ENCODE results near the gene HOXA13. TPM values are rescaled to one million over a fixed set of nuclear protein-coding genes. Genes with fewer than 3 reads are reported as not detected.
A peak's percentile ranks its signal among the peaks of the same experiment; 100 is the strongest.

Gene HOXA13
- polyA plus RNA-seq, 1 of the 3 experiments (the other 2 are of a cell fraction): not detected

GRCh38 chr7:27158436-27159265, 41.2 kb downstream of the HOXA13 start:
- no peak overlapping the region for H3K4me3 ChIP-seq (ENCODE audit: low read depth in 2 of 2, low read length in 1 of 2)
- DNase-seq: no peak
- no peaks in the 10 kb centered on the region for H3K79me2 ChIP-seq (ENCODE audit: insufficient read depth)

GRCh38 chr7:27157702-27158431, 42.0 kb downstream of the HOXA13 start:
- no peaks in the 10 kb centered on the region for H3K36me3 ChIP-seq (replicated peaks in 1 of 2; ENCODE audit: control insufficient read depth in 1 of 2, insufficient read depth in 2 of 2, low read length in 1 of 2)
- no peaks in the 10 kb centered on the region for H3K79me2 ChIP-seq (ENCODE audit: insufficient read depth)
- CTCF ChIA-PET: interaction anchor here (0.6 to 11.7 kb wide), 8 partner anchors 10 to 1265 kb away, joined by 3 to 270 read pairs (median 6); partner anchors contain the start of genes HOXA11, HOXA3, HOXA5 and HOXA6
- peaks cover 5% of the 10 kb centered on the region for H3F3A ChIP-seq (replicated peaks; ENCODE audit: insufficient read depth)
- peaks cover 6% of the 10 kb centered on the region; the same call in 1 of the 2 replicates for H4K20me1 ChIP-seq (ENCODE audit: insufficient read depth)
- POLR2A ChIA-PET: no interaction called here
- H3K27ac ChIP-seq (ENCODE audit: low read depth in 2 of 2, low read length in 1 of 2): no peak overlapping the region
- no peak for DNase-seq
- H3K27me3 ChIP-seq (ENCODE audit: insufficient read depth): peaks cover 91% of the 10 kb centered on the region
- no peak overlapping the region for H3K4me3 ChIP-seq (ENCODE audit: low read depth in 2 of 2, low read length in 1 of 2)
- H3K4me2 ChIP-seq: no peak overlapping the region
- WGBS (ENCODE audit: low lambda C conversion rate): 38% methylated on average over 29 of the region's 30 CpGs
- H2AFZ ChIP-seq (ENCODE audit: low read depth): no peak overlapping the region
- 0 out of 2 replicates have a peak, but pooled peaks have one; percentile 23 for TF ChIP-seq EZH2phosphoT487 (IDR thresholded peaks at IDR 0.05; ENCODE audit: borderline replicate concordance, low read depth)
- no peak for TF ChIP-seq TCF12 (IDR thresholded peaks at IDR 0.05)
- no peaks in the 10 kb centered on the region for H3K9me2 ChIP-seq
- peaks cover 0 to 8% of the 10 kb centered on the region in 2 experiments; a peak in 1 of 4 replicates for H3K4me1 ChIP-seq (ENCODE audit: control insufficient read depth in 1 of 2, insufficient read depth in 2 of 2, low read depth in 1 of 2, low read length in 1 of 2)
- H3K9ac ChIP-seq: no peak overlapping the region
- H3K9me3 ChIP-seq: no peaks in the 10 kb centered on the region

More at GRCh38 chr7:27158436-27159265, 41.2 kb downstream of the HOXA13 start:
- Histone ChIP-seq H3K9ac (no peak overlapping the region), H3K27ac (ENCODE audit: low read depth in 2 of 2, low read length in 1 of 2) (no peak overlapping the region), H3K9me3 (no peaks in the 10 kb centered on the region), H4K20me1 (ENCODE audit: insufficient read depth) (peaks cover 6% of the 10 kb centered on the region; the same call in 1 of the 2 replicates), H3K36me3 (replicated peaks in 1 of 2; ENCODE audit: control insufficient read depth in 1 of 2, insufficient read depth in 2 of 2, low read length in 1 of 2) (no peaks in the 10 kb centered on the region), H3K27me3 (ENCODE audit: insufficient read depth) (peaks cover 91% of the 10 kb centered on the region), H3K9me2 (no peaks in the 10 kb centered on the region), H3K4me1 (ENCODE audit: control insufficient read depth in 1 of 2, insufficient read depth in 2 of 2, low read depth in 1 of 2, low read length in 1 of 2) (peaks cover 0 to 8% of the 10 kb centered on the region in 2 experiments; a peak in 1 of 4 replicates), H3K4me2 (no peak overlapping the region), H2AFZ (ENCODE audit: low read depth) (no peak overlapping the region), H3F3A (replicated peaks; ENCODE audit: insufficient read depth) (peaks cover 10% of the 10 kb centered on the region)
- ChIA-PET POLR2A (no interaction called here), CTCF (interaction anchor here (0.5 to 11.7 kb wide), 9 partner anchors 10 to 1265 kb away, joined by 3 to 270 read pairs (median 5); partner anchors contain the start of genes HOXA3, HOXA5 and HOXA6)
- WGBS (ENCODE audit: low lambda C conversion rate): 40% methylated on average over 31 of the region's 35 CpGs
- peak; percentile 35; the same call in 1 of the 2 replicates for TF ChIP-seq EZH2phosphoT487 (IDR thresholded peaks at IDR 0.05; ENCODE audit: borderline replicate concordance, low read depth)
- no peak for TF ChIP-seq PBX3 (IDR thresholded peaks at IDR 0.05)

- TF ChIP-seq SMC3 (IDR thresholded peaks at IDR 0.05; ENCODE audit: low read depth, low read length): no peak
- no peak for TF ChIP-seq RXRA (IDR thresholded peaks at IDR 0.05; ENCODE audit: borderline replicate concordance, low read depth)
- TF ChIP-seq MXI1 (IDR thresholded peaks at IDR 0.05; ENCODE audit: low read depth, low read length): no peak
- no peak for TF ChIP-seq TCF12 (IDR thresholded peaks at IDR 0.05)
- no peak for TF ChIP-seq RFX5 (IDR thresholded peaks at IDR 0.05; ENCODE audit: low read length)
- TF ChIP-seq SIN3A (IDR thresholded peaks at IDR 0.05; ENCODE audit: borderline replicate concordance, low read depth, low read length): no peak
- TF ChIP-seq EZH2phosphoT487 (IDR thresholded peaks at IDR 0.05; ENCODE audit: borderline replicate concordance, low read depth): no peak
- TF ChIP-seq MEF2A (IDR thresholded peaks at IDR 0.05; ENCODE audit: borderline replicate concordance, low read depth): no peak
- TF ChIP-seq USF1 (IDR thresholded peaks at IDR 0.05; ENCODE audit: borderline replicate concordance, low read depth): no peak
- TF ChIP-seq YY1 (IDR thresholded peaks at IDR 0.05; ENCODE audit: low read depth): no peak
- TF ChIP-seq RCOR1 (IDR thresholded peaks at IDR 0.05; ENCODE audit: low read length): no peak
- no peak for TF ChIP-seq FOXJ3 (CRISPR knock-in tag; IDR thresholded peaks at IDR 0.05)
- TF ChIP-seq EP300 (IDR thresholded peaks at IDR 0.05; ENCODE audit: borderline replicate concordance in 1 of 2, low read depth in 1 of 2, low read length in 1 of 2): no peak
- no peak for TF ChIP-seq NRF1 (IDR thresholded peaks at IDR 0.05; ENCODE audit: low read depth, low read length)
- no peaks in the 10 kb centered on the region for H3K79me2 ChIP-seq (ENCODE audit: insufficient read depth)
- no peak overlapping the region for H3K9ac ChIP-seq
- H3K9me3 ChIP-seq: no peaks in the 10 kb centered on the region
- peaks cover 6% of the 10 kb centered on the region; the same call in 1 of the 2 replicates for H4K20me1 ChIP-seq (ENCODE audit: insufficient read depth)
- no peak overlapping the region for H3K4me3 ChIP-seq (ENCODE audit: low read depth in 2 of 2, low read length in 1 of 2)
- H3F3A ChIP-seq (replicated peaks; ENCODE audit: insufficient read depth): no peaks in the 10 kb centered on the region
- no peak overlapping the region for H3K4me2 ChIP-seq
- H3K4me1 ChIP-seq (ENCODE audit: control insufficient read depth in 1 of 2, insufficient read depth in 2 of 2, low read depth in 1 of 2, low read length in 1 of 2): peaks cover 0 to 8% of the 10 kb centered on the region in 2 experiments; a peak in 1 of 4 replicates
- no peaks in the 10 kb centered on the region for H3K9me2 ChIP-seq
- no peak overlapping the region for H2AFZ ChIP-seq (ENCODE audit: low read depth)
- WGBS (ENCODE audit: low lambda C conversion rate): 24% methylated on average over 21 of the region's 30 CpGs
- ChIA-PET CTCF (interaction anchor here (0.6 to 11.7 kb wide), 12 partner anchors 9 to 1264 kb away, joined by 3 to 270 read pairs (median 4); partner anchors contain the start of genes HOXA11, HOXA3, HOXA5 and HOXA6), POLR2A (no interaction called here)
- peaks cover 91% of the 10 kb centered on the region for H3K27me3 ChIP-seq (ENCODE audit: insufficient read depth)
- H3K27ac ChIP-seq (ENCODE audit: low read depth in 2 of 2, low read length in 1 of 2): no peak overlapping the region
- DNase-seq: no peak
- H3K36me3 ChIP-seq (replicated peaks in 1 of 2; ENCODE audit: control insufficient read depth in 1 of 2, insufficient read depth in 2 of 2, low read length in 1 of 2): no peaks in the 10 kb centered on the region
Observed at GRCh38 chr7:27156916-27157701, 42.8 kb downstream of the HOXA13 start.

Data from SK-N-SH (cell line).